Measurements from ENCODE around the gene PTPN1. TPM values are rescaled to one million over a fixed set of nuclear protein-coding genes. Genes with fewer than 3 reads are reported as not detected.

PTPN1 gene
- total RNA-seq, 1 experiment from 2014 or later, result 30.8 TPM

DNA sequence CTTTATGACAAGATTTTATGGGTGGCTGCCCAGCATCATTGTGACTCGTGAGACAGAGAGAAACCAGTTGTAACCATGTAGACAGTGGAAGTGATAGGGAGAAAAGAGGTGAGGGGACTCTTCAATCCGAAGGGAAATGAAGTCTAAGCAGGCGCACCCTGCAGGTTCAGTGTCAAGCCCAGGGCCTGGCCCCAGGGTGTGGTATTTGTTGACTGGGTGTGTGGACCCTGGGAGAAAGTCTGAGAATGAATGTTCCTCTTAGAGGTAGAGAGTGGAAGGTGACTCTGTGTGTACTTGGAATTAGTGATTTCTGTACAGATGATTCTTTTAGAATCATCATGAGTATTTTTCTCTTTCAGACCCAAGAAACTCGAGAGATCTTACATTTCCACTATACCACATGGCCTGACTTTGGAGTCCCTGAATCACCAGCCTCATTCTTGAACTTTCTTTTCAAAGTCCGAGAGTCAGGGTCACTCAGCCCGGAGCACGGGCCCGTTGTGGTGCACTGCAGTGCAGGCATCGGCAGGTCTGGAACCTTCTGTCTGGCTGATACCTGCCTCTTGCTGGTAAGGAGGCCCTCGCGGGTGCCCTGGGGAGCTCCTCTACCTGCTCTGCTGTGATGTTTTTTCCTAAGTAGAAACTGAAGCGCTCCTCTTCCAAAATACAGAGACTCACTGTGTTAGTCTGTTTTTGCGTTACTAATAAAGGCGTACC is 68.0 kb downstream of the PTPN1 start:
- no CpG with 5 or more reads among the region's 14 CpGs for WGBS (ENCODE audit: extremely low coverage, insufficient read length, low lambda C conversion rate)
- Histone ChIP-seq H4K5ac (ENCODE audit: insufficient read length, low read depth, low read length) (no peak overlapping the region), H3K4ac (ENCODE audit: low read depth, low read length) (no peak overlapping the region), H3K79me2 (ENCODE audit: insufficient read depth, low read length) (no peaks in the 10 kb centered on the region), H4K8ac (replicated peaks; ENCODE audit: insufficient read length, low read depth, low read length) (no peak overlapping the region), H4K91ac (ENCODE audit: insufficient read length, low read depth, low read length) (no peak overlapping the region), H2BK120ac (ENCODE audit: low read depth, low read length, poor library complexity, severe bottlenecking) (no peak overlapping the region), H3K79me1 (ENCODE audit: insufficient read depth, low read depth, low read length, poor library complexity, severe bottlenecking) (no peaks in the 10 kb centered on the region), H2BK12ac (ENCODE audit: insufficient read length, low read depth, low read length) (no peak overlapping the region), H2BK5ac (ENCODE audit: insufficient read length, low read length) (no peak overlapping the region), H3T11ph (ENCODE audit: low read length) (no peak overlapping the region), H3K4me1 (ENCODE audit: insufficient read depth, low read length) (no peaks in the 10 kb centered on the region), H3K56ac (ENCODE audit: insufficient read length, low read depth, low read length) (no peak overlapping the region), H3K18ac (ENCODE audit: insufficient read length, low read depth, low read length) (no peak overlapping the region), H3K27me3 (ENCODE audit: insufficient read depth, low read length) (no peaks in the 10 kb centered on the region), H3K23ac (ENCODE audit: insufficient read length, low read depth, low read length) (no peak overlapping the region), H3K14ac (ENCODE audit: insufficient read depth, low read length) (no peak overlapping the region), H2BK15ac (ENCODE audit: low read depth, low read length) (no peak overlapping the region), H2BK20ac (ENCODE audit: low read depth, low read length, poor library complexity, severe bottlenecking) (no peak overlapping the region), H3K9ac (ENCODE audit: extremely low read depth, insufficient read length, low read length) (no peak overlapping the region), H3K9me3 (ENCODE audit: control insufficient read depth, low read depth, low read length) (no peaks in the 10 kb centered on the region), H4K20me1 (ENCODE audit: control insufficient read depth, insufficient read depth, insufficient read length) (no peaks in the 10 kb centered on the region), H3K4me2 (ENCODE audit: insufficient read depth, insufficient read length, low read length) (no peak overlapping the region), H3K23me2 (ENCODE audit: insufficient read length, low read depth, low read length, poor library complexity, severe bottlenecking) (no peaks in the 10 kb centered on the region), H2AK5ac (ENCODE audit: insufficient read length, low read length) (no peak overlapping the region), H2AFZ (ENCODE audit: low read length) (no peak overlapping the region), H3K27ac (ENCODE audit: insufficient read length, low read depth, low read length) (no peak overlapping the region)
- TF ChIP-seq, protein P1, sequence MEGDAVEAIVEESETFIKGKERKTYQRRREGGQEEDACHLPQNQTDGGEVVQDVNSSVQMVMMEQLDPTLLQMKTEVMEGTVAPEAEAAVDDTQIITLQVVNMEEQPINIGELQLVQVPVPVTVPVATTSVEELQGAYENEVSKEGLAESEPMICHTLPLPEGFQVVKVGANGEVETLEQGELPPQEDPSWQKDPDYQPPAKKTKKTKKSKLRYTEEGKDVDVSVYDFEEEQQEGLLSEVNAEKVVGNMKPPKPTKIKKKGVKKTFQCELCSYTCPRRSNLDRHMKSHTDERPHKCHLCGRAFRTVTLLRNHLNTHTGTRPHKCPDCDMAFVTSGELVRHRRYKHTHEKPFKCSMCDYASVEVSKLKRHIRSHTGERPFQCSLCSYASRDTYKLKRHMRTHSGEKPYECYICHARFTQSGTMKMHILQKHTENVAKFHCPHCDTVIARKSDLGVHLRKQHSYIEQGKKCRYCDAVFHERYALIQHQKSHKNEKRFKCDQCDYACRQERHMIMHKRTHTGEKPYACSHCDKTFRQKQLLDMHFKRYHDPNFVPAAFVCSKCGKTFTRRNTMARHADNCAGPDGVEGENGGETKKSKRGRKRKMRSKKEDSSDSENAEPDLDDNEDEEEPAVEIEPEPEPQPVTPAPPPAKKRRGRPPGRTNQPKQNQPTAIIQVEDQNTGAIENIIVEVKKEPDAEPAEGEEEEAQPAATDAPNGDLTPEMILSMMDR (conservative IDR thresholded peaks at IDR 0.05), result no peak
- Mint-ChIP-seq H3K9me3 (no peaks in the 10 kb centered on the region), H3K4me3 (no peak overlapping the region; a peak in 1 of 5 replicates), H3K4me1 (peaks cover 0 to 5% of the 10 kb centered on the region in 2 experiments; a peak in 2 of 4 replicates), H3K27me3 (ENCODE audit: low read depth) (no peaks in the 10 kb centered on the region), H3K27ac (no peak overlapping the region), H3K36me3 (ENCODE audit: insufficient read depth in 1 of 3, low read depth in 3 of 3) (peaks cover 25 to 70% (median 69%) of the 10 kb centered on the region in 3 experiments; a peak in 6 of 7 replicates)
- DNase-seq, result no peak
